GM12801 (cell line): ENCODE data around the gene DDX47.

Source experiments
- CTCF ChIP-seq: IDR thresholded peaks from one replicate; pipeline ENCODE4 v1.5.1; 2011; ENCODE audit warnings: control low read depth; ENCODE audit not compliant: insufficient read length; ENCODE audit errors: extremely low read depth

Gene DDX47

GRCh38 chr12:12836571-12836970, 23.4 kb downstream of the DDX47 start:
- no peak for TF ChIP-seq CTCF

DNA sequence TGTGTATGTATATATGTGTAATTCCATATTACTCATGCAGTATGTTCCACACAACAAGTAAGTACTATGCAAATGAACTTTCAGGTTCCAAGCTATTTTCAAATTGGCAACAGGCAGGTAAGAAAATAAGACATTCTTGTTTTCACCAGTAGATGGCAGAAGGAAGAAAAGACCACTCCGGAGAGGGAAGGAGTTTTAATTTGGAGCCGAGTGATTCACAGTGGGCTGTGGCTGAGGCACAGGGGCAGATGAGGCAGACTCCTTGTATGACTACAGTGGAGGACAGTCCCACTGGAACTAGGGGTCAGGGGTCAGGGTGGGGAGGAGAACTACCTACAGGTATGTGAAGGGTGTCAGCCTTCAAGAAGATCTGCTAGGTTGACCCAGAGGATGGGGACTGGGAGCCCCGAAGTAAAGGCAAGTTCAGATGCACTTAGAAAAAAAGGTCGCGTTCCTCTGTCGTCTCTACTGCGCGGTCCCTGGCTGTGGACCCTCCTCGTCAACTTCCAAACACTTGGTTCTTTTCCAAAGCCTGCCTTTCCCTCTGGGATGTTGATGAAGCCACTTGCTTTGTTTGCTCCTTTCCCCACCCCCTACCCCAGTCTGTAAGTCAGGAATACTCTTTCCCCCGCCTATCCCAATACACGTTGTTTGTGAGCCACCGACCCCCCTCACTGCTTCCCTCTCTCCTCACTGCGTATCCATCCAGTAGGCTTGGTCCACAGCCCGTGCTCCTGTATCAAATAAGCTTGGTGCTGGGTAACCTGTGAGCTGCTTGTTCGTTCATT, 24.1 kb downstream of the DDX47 start:
- no peak for TF ChIP-seq CTCF

DNA sequence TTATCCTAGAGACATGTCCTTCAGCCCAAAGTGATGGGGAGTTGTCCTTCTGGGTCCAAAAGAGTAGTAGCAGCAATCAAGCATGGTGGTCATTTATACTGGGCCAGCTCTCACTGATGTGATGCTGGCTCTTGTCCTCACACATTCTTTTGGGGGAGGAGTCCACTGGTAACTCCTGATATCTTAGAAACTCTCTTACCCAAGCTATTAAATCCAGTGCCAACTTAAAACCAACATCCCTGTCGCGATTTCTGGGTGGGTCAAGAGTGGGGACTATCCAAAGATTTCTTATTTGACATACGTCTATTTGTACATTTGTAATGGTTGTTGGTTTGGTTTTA, 24.6 kb downstream of the DDX47 start:
- no peak for TF ChIP-seq CTCF

DNA sequence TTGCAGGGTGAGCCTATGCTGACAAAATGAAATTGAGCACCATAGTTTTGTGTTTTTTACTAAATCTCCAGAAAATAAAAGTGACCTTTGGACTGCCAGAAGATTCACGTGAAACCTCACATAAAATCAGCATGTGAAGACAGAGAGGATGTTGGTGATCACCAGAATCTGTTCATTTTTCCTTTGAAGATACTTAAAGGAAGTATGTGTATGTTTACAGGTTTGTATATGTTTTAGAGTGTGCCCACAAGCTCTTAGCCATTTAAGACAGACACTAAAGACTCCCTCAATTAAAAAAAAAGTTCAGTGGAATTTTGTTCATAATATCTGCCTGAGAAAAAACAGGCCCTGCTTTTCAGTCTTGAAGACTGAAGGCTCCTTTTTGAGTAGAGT, 25.9 kb downstream of the DDX47 start:
- TF ChIP-seq CTCF: no peak

DNA sequence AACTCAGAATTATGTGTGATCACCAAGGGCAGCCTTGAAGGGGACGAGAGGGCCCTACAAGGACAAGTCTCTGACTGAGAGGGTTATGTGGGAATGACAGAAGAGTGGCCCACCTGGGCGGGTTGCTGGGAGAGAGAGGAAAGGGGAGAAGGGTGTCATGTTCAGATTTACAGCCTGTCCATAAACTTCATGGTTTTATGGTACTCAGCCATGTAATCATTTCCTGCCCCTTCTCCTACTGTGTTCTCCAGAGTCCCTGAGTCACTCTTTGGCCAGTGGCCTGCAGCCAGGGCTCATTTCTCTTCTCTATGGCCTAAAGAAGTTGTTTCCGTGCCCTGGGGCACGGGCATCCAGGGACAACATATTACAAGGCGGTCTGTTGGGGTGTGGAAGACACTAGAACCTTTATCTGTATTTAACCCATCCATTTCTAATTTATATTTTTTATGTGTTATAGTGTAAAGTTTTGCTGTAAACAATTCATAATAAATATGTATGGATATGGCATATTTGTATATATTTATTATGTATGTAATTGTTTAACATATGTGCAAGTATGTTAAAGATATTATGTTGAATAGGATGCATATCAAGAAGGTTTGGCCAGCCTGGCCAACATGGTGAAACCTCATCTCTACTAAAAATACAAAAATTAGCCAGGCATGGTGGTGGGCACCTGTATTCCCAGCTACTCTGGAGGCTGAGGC, 26.9 kb downstream of the DDX47 start:
- TF ChIP-seq CTCF: no peak

- no peak for TF ChIP-seq CTCF
Observed at GRCh38 chr12:12840580-12840899, 27.4 kb downstream of the DDX47 start.

DNA sequence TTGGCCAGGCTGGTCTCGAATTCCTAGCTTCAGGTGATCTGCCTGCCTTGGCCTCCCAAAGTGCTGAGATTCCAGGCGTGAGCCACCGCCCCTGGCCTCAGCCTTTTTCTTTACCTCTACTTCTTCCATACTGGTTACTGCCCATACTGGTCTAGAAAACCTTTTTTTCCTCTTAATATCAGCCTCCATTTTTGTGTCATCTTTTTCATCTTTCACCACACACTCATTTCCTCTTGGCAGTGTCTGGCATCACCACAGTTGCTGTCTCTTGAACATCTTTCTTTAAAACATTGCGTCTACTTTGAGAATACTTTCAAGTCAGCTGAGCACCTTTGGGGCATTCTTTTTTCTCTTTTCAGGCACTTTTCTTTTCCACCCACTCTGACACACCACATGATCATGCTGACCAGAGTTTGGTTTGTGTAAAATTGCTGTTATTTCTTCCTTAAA, 32.7 kb downstream of the DDX47 start:
- TF ChIP-seq CTCF: no peak
